A549 (cell line): ENCODE results near the gene TMEM120A. TPM values are rescaled to one million over a fixed set of nuclear protein-coding genes. Genes with fewer than 3 reads are reported as not detected.

Experiments used
- ATAC-seq, 2 experiments: fragments of 200-7000 bp in 1 of 2; fragments of >200 bp in 1 of 2; cut with Nextera tagmentation in 1 of 2; cut with Tn5 transposase in 1 of 2; 3 replicates each; pipeline versions ENCODE4 v1.8.0 to v1.9.1; 2018 to 2020; ENCODE audit warnings: mild to moderate bottlenecking in 1 of 2, moderate library complexity in 1 of 2
- CTCF ChIA-PET: fragments of 300-600 bp; sonication (Branson Sonifier 250); formaldehyde crosslinking; extraction: SDS; loops from one replicate; lab custom pipeline; 2021; ENCODE audit warnings: antibody characterized with exemption, inconsistent platforms; lab: Yijun Ruan, JAX
- POLR2A ChIA-PET: fragments of 350-600 bp; formaldehyde crosslinking; extraction: SDS; loops from one replicate; lab custom pipeline; 2021; ENCODE audit warnings: antibody characterized with exemption, inconsistent platforms; lab: Yijun Ruan, JAX
- DNase-seq, 2 experiments: peaks; one replicate each; pipeline versions ENCODE4 v3.0.0 to v3.0.0-alpha.2; 2011 to 2016; ENCODE audit warnings: low read depth in 1 of 2, low spot score in 1 of 2
- FAIRE-seq: peaks from 2 replicates; lab custom pipeline; 2011; peaks lifted over from hg19 to GRCh38; lab: Jason Lieb, UNC
- H3K27ac ChIP-seq, 2 experiments: fragments of >200 bp; sonication (Bioruptor Twin); formaldehyde crosslinking; 3 replicates each; pipeline ENCODE4 v1.5.1; 2016 to 2017
- H3K4me1 ChIP-seq: fragments of >200 bp; sonication (Bioruptor Twin); formaldehyde crosslinking; 3 replicates; pipeline ENCODE4 v1.6.1; 2016
- H3K4me2 ChIP-seq: fragments of >200 bp; sonication (Bioruptor Twin); formaldehyde crosslinking; 3 replicates; pipeline ENCODE4 v1.6.1; 2016
- H3K4me3 ChIP-seq: fragments of >200 bp; sonication (Bioruptor Twin); formaldehyde crosslinking; 3 replicates; pipeline ENCODE4 v1.5.1; 2016
- H3K9me3 ChIP-seq: fragments of >200 bp; sonication (Bioruptor Twin); formaldehyde crosslinking; 3 replicates; pipeline ENCODE4 v1.6.1; 2016
- CBX2 ChIP-seq: fragments of 200-600 bp; sonication (generic); IDR thresholded peaks from 2 replicates; pipeline ENCODE4 v1.6.1; 2016; ENCODE audit warnings: low read depth, mild to moderate bottlenecking, borderline replicate concordance
- CBX8 ChIP-seq: fragments of 200-600 bp; sonication (generic); IDR thresholded peaks from 2 replicates; pipeline ENCODE4 v1.6.1; 2016
- CEBPB ChIP-seq, 2 experiments: fragments of >200 bp in 1 of 2; sonication (Bioruptor Twin) in 1 of 2; formaldehyde crosslinking in 1 of 2; IDR thresholded peaks; 2 replicates each; pipeline ENCODE4 v1.6.1; 2012 to 2016
- CHD2 ChIP-seq: fragments of 150-350 bp; IDR thresholded peaks from 2 replicates; pipeline ENCODE4 v1.6.1; 2014; ENCODE audit warnings: low read length; ENCODE audit not compliant: partially characterized antibody
- CHD4 ChIP-seq: fragments of 200-600 bp; sonication (generic); IDR thresholded peaks from 2 replicates; pipeline ENCODE4 v1.6.1; 2016; ENCODE audit warnings: antibody characterized with exemption, mild to moderate bottlenecking, borderline replicate concordance
- FOSB ChIP-seq: fragments of 250-450 bp; sonication (Bioruptor Pico); IDR thresholded peaks from 2 replicates; pipeline ENCODE4 v1.5.0; 2020; ENCODE audit warnings: mild to moderate bottlenecking, moderate library complexity
- FOXS1 ChIP-seq: fragments of 250-450 bp; sonication (Bioruptor Pico); IDR thresholded peaks from 2 replicates; pipeline ENCODE4 v1.5.0; 2020; ENCODE audit warnings: mild to moderate bottlenecking, moderate library complexity
- GATA3 ChIP-seq: IDR thresholded peaks from 2 replicates; pipeline ENCODE4 v1.6.1; 2012; ENCODE audit warnings: borderline replicate concordance
- HOXA7 ChIP-seq: fragments of 250-450 bp; sonication (Bioruptor Pico); IDR thresholded peaks from 2 replicates; pipeline ENCODE4 v1.5.0; 2020; ENCODE audit warnings: mild to moderate bottlenecking, moderate library complexity
- HOXB13 ChIP-seq: fragments of 250-450 bp; sonication (Bioruptor Pico); IDR thresholded peaks from 2 replicates; pipeline ENCODE4 v1.5.0; 2020; ENCODE audit warnings: low read depth, mild to moderate bottlenecking, moderate library complexity
- JUN ChIP-seq, 2 experiments: fragments of >200 bp; sonication (Bioruptor Twin); formaldehyde crosslinking; IDR thresholded peaks; 2 replicates in 1 of 2; 3 replicates in 1 of 2; pipeline ENCODE4 v1.6.1; 2016 to 2017
- KDM5A ChIP-seq: fragments of 200-600 bp; sonication (generic); IDR thresholded peaks from 2 replicates; pipeline ENCODE4 v1.6.1; 2016; ENCODE audit warnings: antibody characterized with exemption, mild to moderate bottlenecking
- NFE2L2 ChIP-seq: fragments of 150-350 bp; conservative IDR thresholded peaks from 2 replicates; pipeline ENCODE4 v1.6.1; 2014; ENCODE audit warnings: low read length
- PHF8 ChIP-seq: fragments of 200-600 bp; sonication (generic); IDR thresholded peaks from 2 replicates; pipeline ENCODE4 v1.6.1; 2016; ENCODE audit warnings: low read depth, mild to moderate bottlenecking, antibody characterized with exemption, moderate library complexity, borderline replicate concordance
- RAD21 ChIP-seq, 2 experiments: fragments of >200 bp in 1 of 2; sonication (Bioruptor Twin) in 1 of 2; formaldehyde crosslinking in 1 of 2; IDR thresholded peaks in 1 of 2; conservative IDR thresholded peaks in 1 of 2; 2 replicates in 1 of 2; 3 replicates in 1 of 2; pipeline ENCODE4 v1.6.1; 2012 to 2018; ENCODE audit warnings: inconsistent platforms in 1 of 2
- RCOR1 ChIP-seq: fragments of 150-350 bp; IDR thresholded peaks from 2 replicates; pipeline ENCODE4 v1.6.1; 2014; ENCODE audit warnings: antibody characterized with exemption, low read length, low read depth
- RFX5 ChIP-seq: fragments of 450-650 bp; IDR thresholded peaks from 2 replicates; pipeline ENCODE4 v1.7.1; 2014; ENCODE audit warnings: antibody characterized with exemption, mild to moderate bottlenecking, moderate library complexity
- SMC3 ChIP-seq: fragments of >200 bp; sonication (Bioruptor Twin); formaldehyde crosslinking; IDR thresholded peaks from 3 replicates; pipeline ENCODE4 v1.6.1; 2018; ENCODE audit warnings: inconsistent platforms
- TP53 ChIP-seq: fragments of 250-450 bp; sonication (Bioruptor Pico); IDR thresholded peaks from 2 replicates; pipeline ENCODE4 v1.5.0; 2021; ENCODE audit warnings: mild to moderate bottlenecking, moderate library complexity
- ZFP36 ChIP-seq: fragments of 450-650 bp; IDR thresholded peaks from 2 replicates; pipeline ENCODE4 v1.6.1; 2014; ENCODE audit warnings: borderline replicate concordance; ENCODE audit not compliant: partially characterized antibody
- WGBS: methylation state at CpG from one replicate; pipeline ENCODE4 v1.1.6; 2017; ENCODE audit errors: missing lambda C conversion rate; 5-methylcytosine and 5-hydroxymethylcytosine counted together
- polyA minus RNA-seq: library from RNA; depleted of rRNA, polyadenylated mRNA; stranded (reverse); fragments of >200 nt; gene quantifications from 2 replicates; pipeline ENCODE4 v1.2.3, GENCODE V29; 2011; rRNA and poly(A)+ RNA removed
- polyA plus RNA-seq, 4 experiments: library from polyadenylated mRNA; depleted of rRNA in 3 of 4; stranded (reverse); fragments of >200 nt; fragmentation: RNase III in 1 of 4; extraction: RNeasy Plus Mini Kit Qiagen cat#74134 plus additional on column Dnase treatment in 1 of 4; gene quantifications; 2 replicates in 3 of 4; 3 replicates in 1 of 4; pipeline ENCODE4 v1.2.3, GENCODE V29; 2011 to 2017
- TF ChIP-seq, protein P1 (sequence below): fragments of 250-450 bp; sonication (Bioruptor Pico); IDR thresholded peaks from 2 replicates; pipeline ENCODE4 v1.5.0; 2020; ENCODE audit warnings: low read depth, mild to moderate bottlenecking, moderate library complexity
- TF ChIP-seq, protein P2 (sequence below): fragments of 450-650 bp; IDR thresholded peaks from 2 replicates; pipeline ENCODE4 v1.6.1; 2014; ENCODE audit warnings: antibody characterized with exemption
- TF ChIP-seq, protein P3 (sequence below): IDR thresholded peaks from 2 replicates; pipeline ENCODE4 v1.6.1; 2012
- TF ChIP-seq, protein P4 (sequence below): IDR thresholded peaks from 2 replicates; pipeline ENCODE4 v1.6.1; 2012
- TF ChIP-seq, protein P5 (sequence below): fragments of 150-350 bp; IDR thresholded peaks from 2 replicates; pipeline ENCODE4 v1.6.1; 2014; ENCODE audit warnings: low read depth, mild to moderate bottlenecking, low read length
- TF ChIP-seq, protein P6 (sequence below): fragments of 250-450 bp; sonication (Bioruptor Pico); IDR thresholded peaks from 2 replicates; pipeline ENCODE4 v1.5.0; 2021; ENCODE audit warnings: mild to moderate bottlenecking, moderate library complexity, borderline replicate concordance
- TF ChIP-seq, protein P7 (sequence below): fragments of >200 bp; sonication (Bioruptor Twin); formaldehyde crosslinking; IDR thresholded peaks from 3 replicates; pipeline ENCODE4 v1.6.1; 2016

TMEM120A gene
- 53.8 and 77.6 TPM in 2 replicates for polyA plus RNA-seq (2011; rRNA removed)
- 44.0 and 69.1 TPM in 2 replicates for polyA plus RNA-seq (2012; cell fraction: cytosol; rRNA removed)
- 86.4 and 96.6 TPM in 2 replicates for polyA plus RNA-seq (2012; cell fraction: nucleus; rRNA removed)
- 35.1 to 48.0 TPM (median 46.0 TPM) in 3 replicates for polyA plus RNA-seq (2017; fragmentation: RNase III; extraction: RNeasy Plus Mini Kit Qiagen cat#74134 plus additional on column Dnase treatment)
- polyA minus RNA-seq, result 66.9 and 80.3 TPM in 2 replicates

DNA sequence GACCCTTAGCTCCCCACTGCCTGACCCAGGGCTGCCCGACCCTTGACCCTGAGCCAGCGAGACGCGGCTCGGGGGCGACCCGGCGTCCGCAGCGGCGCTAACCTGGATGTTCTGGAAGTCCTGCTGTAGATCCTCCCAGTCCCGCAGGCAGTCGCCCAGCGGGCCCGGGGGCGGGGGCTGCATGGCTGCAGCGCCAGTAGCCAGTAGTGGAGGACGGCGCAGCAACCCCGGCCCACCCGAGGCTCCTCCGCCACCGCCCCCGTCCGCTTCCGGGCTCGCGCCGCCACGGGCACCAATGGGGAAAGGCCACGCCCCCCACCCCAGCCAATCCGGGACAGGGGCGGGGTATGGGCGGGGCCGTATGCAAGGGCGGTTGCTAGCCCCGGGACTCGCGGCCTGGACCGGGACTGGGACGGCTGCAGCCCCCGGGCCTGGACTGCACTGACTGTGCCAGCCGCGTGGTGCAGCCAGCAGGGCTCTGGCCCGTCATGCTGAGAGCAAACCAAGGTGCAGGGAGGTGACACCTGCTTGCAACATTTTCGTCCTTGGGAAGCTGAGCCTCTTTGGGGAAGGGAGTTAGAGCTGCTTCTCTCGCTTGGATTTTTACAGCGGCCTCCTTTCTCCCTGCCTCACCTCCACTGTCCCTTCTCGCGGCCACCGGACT, at the start of gene TMEM120A:
TSS of gene TMEM120A (minus strand) at position 208 of the 664 bp plus-strand sequence. CDS start at position 183, 25 bp downstream.
- Histone ChIP-seq H3K4me1 (peaks cover 32% of the 10 kb centered on the region), H3K4me2 (peak within 1 kb of the TSS; percentile 92), H3K4me3 (peak within 1 kb of the TSS; percentile 75), H3K27ac (peak within 1 kb of the TSS; percentile 75 to 91), H3K9me3 (no peaks in the 10 kb centered on the region)
- ATAC-seq (peak; percentile 84 to 93), FAIRE-seq (no peak), DNase-seq (peak; percentile 87 to 98)
- ChIA-PET POLR2A (interaction anchor here (0.6 to 2.7 kb wide), 2 partner anchors 53 to 79 kb away, joined by 3 to 13 read pairs; partner anchors contain the start of genes POR and STYXL1), CTCF (interaction anchor here (0.5 to 2.6 kb wide), 4 partner anchors 9 to 1515 kb away, joined by 3 to 9 read pairs (median 4); no protein-coding TSS in a partner anchor)
- WGBS, result 6% methylated on average over 21 of the region's 51 CpGs
- TF ChIP-seq, protein P1, sequence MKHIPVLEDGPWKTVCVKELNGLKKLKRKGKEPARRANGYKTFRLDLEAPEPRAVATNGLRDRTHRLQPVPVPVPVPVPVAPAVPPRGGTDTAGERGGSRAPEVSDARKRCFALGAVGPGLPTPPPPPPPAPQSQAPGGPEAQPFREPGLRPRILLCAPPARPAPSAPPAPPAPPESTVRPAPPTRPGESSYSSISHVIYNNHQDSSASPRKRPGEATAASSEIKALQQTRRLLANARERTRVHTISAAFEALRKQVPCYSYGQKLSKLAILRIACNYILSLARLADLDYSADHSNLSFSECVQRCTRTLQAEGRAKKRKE (CRISPR knock-in tag), result no peak
- TF ChIP-seq CHD4 (peak; percentile 57; the same call in 1 of the 2 replicates), HOXB13 (CRISPR knock-in tag) (no peak), HOXA7 (CRISPR knock-in tag) (no peak), RCOR1 (0 out of 2 replicates have a peak, but pooled peaks have one; percentile 50), FOXS1 (CRISPR knock-in tag) (no peak), RFX5 (no peak), FOSB (no peak), GATA3 (no peak), PHF8 (peak; percentile 51; the same call in 1 of the 2 replicates), TP53 (CRISPR knock-in tag) (no peak), RAD21 (conservative IDR thresholded peaks at IDR 0.05 in 1 of 2, IDR thresholded peaks at IDR 0.05 in 1 of 2) (no peak), JUN (IDR thresholded peaks at IDR 0.05) (peak in 1 of 2 experiments; percentile 49; a peak in 2 of 5 replicates), KDM5A (no peak), ZFP36 (no peak), CBX8 (no peak), CHD2 (no peak), CBX2 (no peak), SMC3 (no peak), CEBPB (IDR thresholded peaks at IDR 0.05) (no peak), NFE2L2 (no peak)
- TF ChIP-seq, protein P2, sequence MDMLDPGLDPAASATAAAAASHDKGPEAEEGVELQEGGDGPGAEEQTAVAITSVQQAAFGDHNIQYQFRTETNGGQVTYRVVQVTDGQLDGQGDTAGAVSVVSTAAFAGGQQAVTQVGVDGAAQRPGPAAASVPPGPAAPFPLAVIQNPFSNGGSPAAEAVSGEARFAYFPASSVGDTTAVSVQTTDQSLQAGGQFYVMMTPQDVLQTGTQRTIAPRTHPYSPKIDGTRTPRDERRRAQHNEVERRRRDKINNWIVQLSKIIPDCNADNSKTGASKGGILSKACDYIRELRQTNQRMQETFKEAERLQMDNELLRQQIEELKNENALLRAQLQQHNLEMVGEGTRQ, result peak; percentile 66
- TF ChIP-seq, protein P3, sequence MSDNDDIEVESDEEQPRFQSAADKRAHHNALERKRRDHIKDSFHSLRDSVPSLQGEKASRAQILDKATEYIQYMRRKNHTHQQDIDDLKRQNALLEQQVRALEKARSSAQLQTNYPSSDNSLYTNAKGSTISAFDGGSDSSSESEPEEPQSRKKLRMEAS, result peak; percentile 72
- TF ChIP-seq, protein P4, sequence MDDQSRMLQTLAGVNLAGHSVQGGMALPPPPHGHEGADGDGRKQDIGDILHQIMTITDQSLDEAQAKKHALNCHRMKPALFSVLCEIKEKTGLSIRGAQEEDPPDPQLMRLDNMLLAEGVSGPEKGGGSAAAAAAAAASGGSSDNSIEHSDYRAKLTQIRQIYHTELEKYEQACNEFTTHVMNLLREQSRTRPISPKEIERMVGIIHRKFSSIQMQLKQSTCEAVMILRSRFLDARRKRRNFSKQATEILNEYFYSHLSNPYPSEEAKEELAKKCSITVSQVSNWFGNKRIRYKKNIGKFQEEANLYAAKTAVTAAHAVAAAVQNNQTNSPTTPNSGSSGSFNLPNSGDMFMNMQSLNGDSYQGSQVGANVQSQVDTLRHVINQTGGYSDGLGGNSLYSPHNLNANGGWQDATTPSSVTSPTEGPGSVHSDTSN, result no peak
- TF ChIP-seq, protein P5, sequence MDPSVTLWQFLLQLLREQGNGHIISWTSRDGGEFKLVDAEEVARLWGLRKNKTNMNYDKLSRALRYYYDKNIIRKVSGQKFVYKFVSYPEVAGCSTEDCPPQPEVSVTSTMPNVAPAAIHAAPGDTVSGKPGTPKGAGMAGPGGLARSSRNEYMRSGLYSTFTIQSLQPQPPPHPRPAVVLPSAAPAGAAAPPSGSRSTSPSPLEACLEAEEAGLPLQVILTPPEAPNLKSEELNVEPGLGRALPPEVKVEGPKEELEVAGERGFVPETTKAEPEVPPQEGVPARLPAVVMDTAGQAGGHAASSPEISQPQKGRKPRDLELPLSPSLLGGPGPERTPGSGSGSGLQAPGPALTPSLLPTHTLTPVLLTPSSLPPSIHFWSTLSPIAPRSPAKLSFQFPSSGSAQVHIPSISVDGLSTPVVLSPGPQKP, result no peak
- TF ChIP-seq, protein P6, sequence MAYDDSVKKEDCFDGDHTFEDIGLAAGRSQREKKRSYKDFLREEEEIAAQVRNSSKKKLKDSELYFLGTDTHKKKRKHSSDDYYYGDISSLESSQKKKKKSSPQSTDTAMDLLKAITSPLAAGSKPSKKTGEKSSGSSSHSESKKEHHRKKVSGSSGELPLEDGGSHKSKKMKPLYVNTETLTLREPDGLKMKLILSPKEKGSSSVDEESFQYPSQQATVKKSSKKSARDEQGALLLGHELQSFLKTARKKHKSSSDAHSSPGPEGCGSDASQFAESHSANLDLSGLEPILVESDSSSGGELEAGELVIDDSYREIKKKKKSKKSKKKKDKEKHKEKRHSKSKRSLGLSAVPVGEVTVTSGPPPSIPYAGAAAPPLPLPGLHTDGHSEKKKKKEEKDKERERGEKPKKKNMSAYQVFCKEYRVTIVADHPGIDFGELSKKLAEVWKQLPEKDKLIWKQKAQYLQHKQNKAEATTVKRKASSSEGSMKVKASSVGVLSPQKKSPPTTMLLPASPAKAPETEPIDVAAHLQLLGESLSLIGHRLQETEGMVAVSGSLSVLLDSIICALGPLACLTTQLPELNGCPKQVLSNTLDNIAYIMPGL (CRISPR knock-in tag), result no peak
- TF ChIP-seq, protein P7, sequence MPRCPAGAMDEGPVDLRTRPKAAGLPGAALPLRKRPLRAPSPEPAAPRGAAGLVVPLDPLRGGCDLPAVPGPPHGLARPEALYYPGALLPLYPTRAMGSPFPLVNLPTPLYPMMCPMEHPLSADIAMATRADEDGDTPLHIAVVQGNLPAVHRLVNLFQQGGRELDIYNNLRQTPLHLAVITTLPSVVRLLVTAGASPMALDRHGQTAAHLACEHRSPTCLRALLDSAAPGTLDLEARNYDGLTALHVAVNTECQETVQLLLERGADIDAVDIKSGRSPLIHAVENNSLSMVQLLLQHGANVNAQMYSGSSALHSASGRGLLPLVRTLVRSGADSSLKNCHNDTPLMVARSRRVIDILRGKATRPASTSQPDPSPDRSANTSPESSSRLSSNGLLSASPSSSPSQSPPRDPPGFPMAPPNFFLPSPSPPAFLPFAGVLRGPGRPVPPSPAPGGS, result 0 out of 3 replicates have a peak, but pooled peaks have one; percentile 29
